WTC11 (cell line): ENCODE measurements around the gene HERC5. TPM values are rescaled to one million over a fixed set of nuclear protein-coding genes. Genes with fewer than 3 reads are reported as not detected.

ENCODE experiments used
- ATAC-seq: fragments of 200-7000 bp; cut with Tn5 transposase; 2 replicates; pipeline ENCODE4 v1.10.0; 2021; ENCODE audit warnings: mild to moderate bottlenecking, moderate library complexity
- CTCF ChIA-PET: fragments of 300-600 bp; sonication (Branson Sonifier 250); formaldehyde crosslinking; loops from one replicate; lab custom pipeline; 2021; ENCODE audit warnings: antibody characterized with exemption; lab: Charles Lee
- POLR2A ChIA-PET: fragments of 350-600 bp; sonication (Branson Sonifier 250); formaldehyde crosslinking; loops from one replicate; lab custom pipeline; 2021; ENCODE audit warnings: antibody characterized with exemption; lab: Charles Lee
- DNase-seq: peaks from one replicate; pipeline ENCODE4 v3.0.0; 2021; ENCODE audit warnings: low spot score
- H3K27ac Mint-ChIP-seq: 2 replicates; pipeline ENCODE4 v1.8.0; 2021; ENCODE audit warnings: mixed read lengths
- H3K27me3 Mint-ChIP-seq: 2 replicates; pipeline ENCODE4 v1.8.0; 2021; ENCODE audit warnings: low read depth, mild to moderate bottlenecking, moderate library complexity, mixed read lengths
- H3K36me3 Mint-ChIP-seq: 2 replicates; pipeline ENCODE4 v1.8.0; 2021; ENCODE audit warnings: mixed read lengths
- H3K4me1 Mint-ChIP-seq: 2 replicates; pipeline ENCODE4 v1.8.0; 2022; ENCODE audit warnings: mixed read lengths
- H3K4me3 Mint-ChIP-seq: 2 replicates; pipeline ENCODE4 v1.8.0; 2021; ENCODE audit warnings: mild to moderate bottlenecking, moderate library complexity, mixed read lengths
- H3K9me3 Mint-ChIP-seq: 2 replicates; pipeline ENCODE4 v1.8.0; 2021; ENCODE audit warnings: mixed read lengths
- ARID4B ChIP-seq: sonication (generic); formaldehyde crosslinking; IDR thresholded peaks from 2 replicates; pipeline ENCODE4 v1.8.0; 2023; ENCODE audit warnings: missing genetic modification reagents, mild to moderate bottlenecking, borderline replicate concordance
- ATF1 ChIP-seq: sonication (generic); formaldehyde crosslinking; IDR thresholded peaks from 2 replicates; pipeline ENCODE4 v1.8.1; 2023; ENCODE audit warnings: mild to moderate bottlenecking, moderate library complexity, missing genetic modification reagents
- MXD4 ChIP-seq: fragments of 250-450 bp; sonication (Bioruptor Pico); IDR thresholded peaks from 2 replicates; pipeline ENCODE4 v1.8.0; 2021; ENCODE audit warnings: mild to moderate bottlenecking, moderate library complexity, borderline replicate concordance
- NFYB ChIP-seq: sonication (generic); formaldehyde crosslinking; conservative IDR thresholded peaks from 2 replicates; pipeline ENCODE4 v1.8.0; 2022; ENCODE audit warnings: low read depth, missing genetic modification reagents
- NR1H2 ChIP-seq: sonication (generic); formaldehyde crosslinking; IDR thresholded peaks from 2 replicates; pipeline ENCODE4 v1.9.0; 2021; ENCODE audit warnings: mild to moderate bottlenecking, moderate library complexity, missing genetic modification reagents
- NR2C2 ChIP-seq: sonication (generic); formaldehyde crosslinking; IDR thresholded peaks from 2 replicates; pipeline ENCODE4 v1.8.0; 2022; ENCODE audit warnings: mild to moderate bottlenecking, missing genetic modification reagents
- NR3C1 ChIP-seq: sonication (generic); formaldehyde crosslinking; conservative IDR thresholded peaks from 2 replicates; pipeline ENCODE4 v1.8.1; 2023; ENCODE audit warnings: low read depth, mild to moderate bottlenecking, missing genetic modification reagents
- OVOL2 ChIP-seq: fragments of 250-450 bp; sonication (Bioruptor Pico); IDR thresholded peaks from 2 replicates; pipeline ENCODE4 v1.9.0; 2021; ENCODE audit warnings: mild to moderate bottlenecking, borderline replicate concordance
- USF2 ChIP-seq: sonication (generic); formaldehyde crosslinking; IDR thresholded peaks from 2 replicates; pipeline ENCODE4 v1.8.1; 2023; ENCODE audit warnings: mild to moderate bottlenecking, missing genetic modification reagents, moderate library complexity
- ZBTB21 ChIP-seq: sonication (generic); formaldehyde crosslinking; IDR thresholded peaks from 2 replicates; pipeline ENCODE4 v1.8.1; 2023; ENCODE audit warnings: mild to moderate bottlenecking, missing genetic modification reagents, borderline replicate concordance
- ZNF281 ChIP-seq: sonication (generic); formaldehyde crosslinking; IDR thresholded peaks from 2 replicates; pipeline ENCODE4 v1.8.0; 2023; ENCODE audit warnings: mild to moderate bottlenecking, missing genetic modification reagents
- total RNA-seq: library from RNA; stranded (reverse); gene quantifications from 3 replicates; pipeline ENCODE4 v1.2.3, GENCODE V29; 2021
- TF ChIP-seq, protein P1 (sequence below): fragments of 250-450 bp; sonication (Bioruptor Pico); conservative IDR thresholded peaks from 2 replicates; pipeline ENCODE4 v1.9.0; 2021; ENCODE audit warnings: mild to moderate bottlenecking
- TF ChIP-seq, protein P2 (sequence below): sonication (generic); formaldehyde crosslinking; conservative IDR thresholded peaks from 2 replicates; pipeline ENCODE4 v1.8.1; 2023; ENCODE audit warnings: mild to moderate bottlenecking, low read depth, missing genetic modification reagents, moderate library complexity
- TF ChIP-seq, protein P3 (sequence below): sonication (generic); formaldehyde crosslinking; IDR thresholded peaks from 2 replicates; pipeline ENCODE4 v1.8.1; 2023; ENCODE audit warnings: mild to moderate bottlenecking, moderate library complexity, missing genetic modification reagents

HERC5 gene
- total RNA-seq, 1 experiment from 2014 or later: 14.3 TPM

- TF ChIP-seq, protein P1, sequence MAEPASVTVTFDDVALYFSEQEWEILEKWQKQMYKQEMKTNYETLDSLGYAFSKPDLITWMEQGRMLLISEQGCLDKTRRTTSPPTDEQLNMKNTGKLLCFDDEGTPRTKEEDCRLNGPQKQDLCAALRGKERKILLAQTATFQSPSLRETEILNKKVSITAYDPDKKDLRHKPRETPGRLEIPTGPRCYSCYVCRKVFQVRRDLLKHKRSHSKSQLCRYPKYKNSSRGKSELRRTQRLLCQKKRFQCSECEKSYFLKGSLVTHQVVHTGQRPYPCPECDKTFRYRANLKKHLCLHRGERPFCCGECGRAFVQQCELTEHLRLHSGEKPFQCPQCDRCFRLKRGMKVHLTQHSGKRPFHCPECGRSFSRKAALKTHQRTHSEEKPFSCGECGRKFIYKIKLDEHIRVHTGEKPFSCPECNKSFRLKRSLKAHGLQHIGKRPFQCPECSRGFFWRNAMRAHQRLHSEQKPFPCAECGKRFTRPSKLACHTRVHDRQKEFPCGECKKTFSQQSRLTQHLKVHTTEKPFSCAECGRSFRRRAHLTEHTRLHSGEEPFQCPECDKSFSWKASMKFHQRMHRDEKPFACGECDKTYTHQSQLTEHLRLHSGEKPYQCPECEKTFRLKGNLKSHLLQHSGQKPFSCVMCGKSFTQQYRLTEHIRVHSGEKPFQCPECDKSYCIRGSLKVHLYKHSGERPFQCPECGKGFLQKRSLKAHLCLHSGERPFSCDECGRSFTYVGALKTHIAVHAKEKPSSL (CRISPR knock-in tag): no peak
Measured at GRCh38 chr4:88456670-88457306, at the start of gene HERC5 (continued).

GRCh38 chr4:88409206-88409605 lies 47.7 kb upstream of the HERC5 start:
- ChIA-PET POLR2A (no interaction called here), CTCF (interaction anchor here (1.8 kb wide), 1 partner anchor 40 kb away, joined by 5 read pairs; no protein-coding TSS in a partner anchor)
- DNase-seq: no peak
- TF ChIP-seq NFYB (no peak), NR2C2 (no peak), ARID4B (no peak), NR3C1 (CRISPR knock-in tag) (no peak), USF2 (CRISPR knock-in tag) (no peak), ZBTB21 (CRISPR knock-in tag) (no peak), ATF1 (CRISPR knock-in tag) (no peak), NR1H2 (no peak), MXD4 (CRISPR knock-in tag) (no peak), ZNF281 (CRISPR knock-in tag) (no peak), OVOL2 (CRISPR knock-in tag) (no peak)
- TF ChIP-seq, protein P2, sequence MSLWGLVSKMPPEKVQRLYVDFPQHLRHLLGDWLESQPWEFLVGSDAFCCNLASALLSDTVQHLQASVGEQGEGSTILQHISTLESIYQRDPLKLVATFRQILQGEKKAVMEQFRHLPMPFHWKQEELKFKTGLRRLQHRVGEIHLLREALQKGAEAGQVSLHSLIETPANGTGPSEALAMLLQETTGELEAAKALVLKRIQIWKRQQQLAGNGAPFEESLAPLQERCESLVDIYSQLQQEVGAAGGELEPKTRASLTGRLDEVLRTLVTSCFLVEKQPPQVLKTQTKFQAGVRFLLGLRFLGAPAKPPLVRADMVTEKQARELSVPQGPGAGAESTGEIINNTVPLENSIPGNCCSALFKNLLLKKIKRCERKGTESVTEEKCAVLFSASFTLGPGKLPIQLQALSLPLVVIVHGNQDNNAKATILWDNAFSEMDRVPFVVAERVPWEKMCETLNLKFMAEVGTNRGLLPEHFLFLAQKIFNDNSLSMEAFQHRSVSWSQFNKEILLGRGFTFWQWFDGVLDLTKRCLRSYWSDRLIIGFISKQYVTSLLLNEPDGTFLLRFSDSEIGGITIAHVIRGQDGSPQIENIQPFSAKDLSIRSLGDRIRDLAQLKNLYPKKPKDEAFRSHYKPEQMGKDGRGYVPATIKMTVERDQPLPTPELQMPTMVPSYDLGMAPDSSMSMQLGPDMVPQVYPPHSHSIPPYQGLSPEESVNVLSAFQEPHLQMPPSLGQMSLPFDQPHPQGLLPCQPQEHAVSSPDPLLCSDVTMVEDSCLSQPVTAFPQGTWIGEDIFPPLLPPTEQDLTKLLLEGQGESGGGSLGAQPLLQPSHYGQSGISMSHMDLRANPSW: no peak
- TF ChIP-seq, protein P3, sequence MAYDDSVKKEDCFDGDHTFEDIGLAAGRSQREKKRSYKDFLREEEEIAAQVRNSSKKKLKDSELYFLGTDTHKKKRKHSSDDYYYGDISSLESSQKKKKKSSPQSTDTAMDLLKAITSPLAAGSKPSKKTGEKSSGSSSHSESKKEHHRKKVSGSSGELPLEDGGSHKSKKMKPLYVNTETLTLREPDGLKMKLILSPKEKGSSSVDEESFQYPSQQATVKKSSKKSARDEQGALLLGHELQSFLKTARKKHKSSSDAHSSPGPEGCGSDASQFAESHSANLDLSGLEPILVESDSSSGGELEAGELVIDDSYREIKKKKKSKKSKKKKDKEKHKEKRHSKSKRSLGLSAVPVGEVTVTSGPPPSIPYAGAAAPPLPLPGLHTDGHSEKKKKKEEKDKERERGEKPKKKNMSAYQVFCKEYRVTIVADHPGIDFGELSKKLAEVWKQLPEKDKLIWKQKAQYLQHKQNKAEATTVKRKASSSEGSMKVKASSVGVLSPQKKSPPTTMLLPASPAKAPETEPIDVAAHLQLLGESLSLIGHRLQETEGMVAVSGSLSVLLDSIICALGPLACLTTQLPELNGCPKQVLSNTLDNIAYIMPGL: no peak
- ATAC-seq: no peak
- no peak overlapping the region for H3K27ac Mint-ChIP-seq
- no peaks in the 10 kb centered on the region for H3K27me3 Mint-ChIP-seq
- peaks cover 8% of the 10 kb centered on the region for H3K9me3 Mint-ChIP-seq
- peaks cover 9% of the 10 kb centered on the region for H3K36me3 Mint-ChIP-seq
- no peak overlapping the region for H3K4me3 Mint-ChIP-seq
- peaks cover 10% of the 10 kb centered on the region for H3K4me1 Mint-ChIP-seq
